Measurements from ENCODE around the gene PER1. TPM values are rescaled to one million over a fixed set of nuclear protein-coding genes. Genes with fewer than 3 reads are reported as not detected.

The PER1 gene
- total and polyA plus RNA-seq, 10 of the 15 experiments (the other 5 are each of a cell fraction or from before 2014, with no cell fraction given) = 0.02 to 25.1 (median 5.4) TPM

- ChIA-PET CTCF (interaction anchor here (2.6 to 14.3 kb wide), 4 partner anchors 13 to 44 kb away, joined by 14 to 189 read pairs (median 38); partner anchors contain the start of genes ALOX12B and ALOXE3), SMC1A (ENCODE audit: uncharacterized antibody, unreplicated experiment) (no interaction called here), POLR2A (no interaction called here), RAD21 (ENCODE audit: unreplicated experiment) (interaction anchor here (2.6 kb wide), 1 partner anchor 43 kb away, joined by 9 read pairs; no protein-coding TSS in a partner anchor)
- Histone ChIP-seq H3K27ac (ENCODE audit: control insufficient read depth, insufficient read depth) (no peak overlapping the region), H3K9ac (ENCODE audit: control insufficient read depth, insufficient read depth, low read length) (no peak overlapping the region), H3K4me3 (no peak overlapping the region), H3K9me3 (replicated peaks; ENCODE audit: control insufficient read depth, insufficient read depth, low read length) (no peaks in the 10 kb centered on the region), H4K20me1 (ENCODE audit: control insufficient read depth, insufficient read depth) (no peaks in the 10 kb centered on the region), H3K36me3 (ENCODE audit: control insufficient read depth in 2 of 2, insufficient read depth in 2 of 2, low read length in 1 of 2) (no peaks in the 10 kb centered on the region), H3K27me3 (replicated peaks in 1 of 2; ENCODE audit: control insufficient read depth in 2 of 2, insufficient read depth in 2 of 2, low read length in 1 of 2) (no peaks in the 10 kb centered on the region), H2AFZ (ENCODE audit: control insufficient read depth, low read depth, low read length) (no peak overlapping the region), H3K4me2 (ENCODE audit: control insufficient read depth, insufficient read depth) (no peak overlapping the region), H3K79me2 (ENCODE audit: control insufficient read depth, insufficient read depth, low read length) (no peaks in the 10 kb centered on the region), H3K4me1 (ENCODE audit: control insufficient read depth, insufficient read depth, low read length) (no peaks in the 10 kb centered on the region; the same call in 1 of the 2 replicates)
- BruUV-seq (replicated peaks) = no TSS peak
- in situ Hi-C loops (cut with MboI) (no loop called here), intact Hi-C loops (cut with micrococcal nuclease; ENCODE audit: unreplicated experiment) (no loop called here)
- 55% methylated on average over 4 of the region's 4 CpGs for WGBS (ENCODE audit: insufficient coverage, insufficient replicate concordance, low lambda C conversion rate, missing lambda C conversion rate)
- FAIRE-seq (no peak), ATAC-seq (no peak), DNase-seq (ENCODE audit: low read depth, low spot score) (no peak)
- TF ChIP-seq ETV6 (conservative IDR thresholded peaks at IDR 0.05 in 1 of 2, IDR thresholded peaks at IDR 0.05 in 1 of 2; ENCODE audit: borderline replicate concordance in 1 of 2, low read depth in 1 of 2) (no peak), MTA3 (IDR thresholded peaks at IDR 0.05; ENCODE audit: borderline replicate concordance, low read length) (no peak), FOXK2 (IDR thresholded peaks at IDR 0.05) (no peak), CBX5 (IDR thresholded peaks at IDR 0.05; ENCODE audit: low read depth) (no peak)
Observed at GRCh38 chr17:8103549-8103948, 48.7 kb downstream of the PER1 start.

- H3K4me3 ChIP-seq = no peak overlapping the region
- ChIA-PET POLR2A (interaction anchor here (1.9 kb wide), 1 partner anchor 11 kb away, joined by 5 read pairs; no protein-coding TSS in a partner anchor), SMC1A (ENCODE audit: uncharacterized antibody, unreplicated experiment) (interaction anchor here (0.6 to 1.8 kb wide), 2 partner anchors 10 to 49 kb away, joined by 3 to 8 read pairs; no protein-coding TSS in a partner anchor), CTCF (interaction anchor here (0.9 to 14.3 kb wide), 7 partner anchors 9 to 42 kb away, joined by 3 to 189 read pairs (median 11); partner anchors contain the start of gene ALOX12B), RAD21 (ENCODE audit: unreplicated experiment) (interaction anchor here (1.0 kb wide), 1 partner anchor 11 kb away, joined by 4 read pairs; no protein-coding TSS in a partner anchor)
- H4K20me1 ChIP-seq (ENCODE audit: control insufficient read depth, insufficient read depth) = no peaks in the 10 kb centered on the region
- no peak for DNase-seq (ENCODE audit: low read depth, low spot score)
- no peak overlapping the region for H3K4me2 ChIP-seq (ENCODE audit: control insufficient read depth, insufficient read depth)
- in situ Hi-C loops (cut with MboI) (no loop called here), intact Hi-C loops (cut with micrococcal nuclease; ENCODE audit: unreplicated experiment) (no loop called here)
- TF ChIP-seq RCOR1 (conservative IDR thresholded peaks at IDR 0.05; ENCODE audit: low read depth, low read length) (no peak), SREBF2 (IDR thresholded peaks at IDR 0.05; ENCODE audit: low read length) (no peak), STAT3 (IDR thresholded peaks at IDR 0.05; ENCODE audit: low read depth, low read length) (no peak), SUZ12 (IDR thresholded peaks at IDR 0.05; ENCODE audit: unreplicated experiment) (no peak), PKNOX1 (IDR thresholded peaks at IDR 0.05) (no peak), MTA2 (IDR thresholded peaks at IDR 0.05; ENCODE audit: low read depth) (no peak), NFYB (IDR thresholded peaks at IDR 0.05; ENCODE audit: insufficient read depth, low read depth, low read length) (no peak), PML (IDR thresholded peaks at IDR 0.05; ENCODE audit: low read length) (no peak), TBL1XR1 (IDR thresholded peaks at IDR 0.05; ENCODE audit: low read depth, low read length) (no peak), MEF2A (IDR thresholded peaks at IDR 0.05; ENCODE audit: insufficient read depth, low read depth, low read length) (no peak), MYB (IDR thresholded peaks at IDR 0.05; ENCODE audit: borderline replicate concordance, low read depth, low read length) (no peak)
- H3K27me3 ChIP-seq (replicated peaks in 1 of 2; ENCODE audit: control insufficient read depth in 2 of 2, insufficient read depth in 2 of 2, low read length in 1 of 2) = no peaks in the 10 kb centered on the region; a peak in 1 of 4 replicates
- no peak for ATAC-seq
- no peaks in the 10 kb centered on the region for H3K9me3 ChIP-seq (replicated peaks; ENCODE audit: control insufficient read depth, insufficient read depth, low read length)
- BruUV-seq (replicated peaks) = no TSS peak
- H3K4me1 ChIP-seq (ENCODE audit: control insufficient read depth, insufficient read depth, low read length) = no peaks in the 10 kb centered on the region; the same call in 1 of the 2 replicates
- WGBS (ENCODE audit: insufficient coverage, insufficient replicate concordance, low lambda C conversion rate, missing lambda C conversion rate) = 38% methylated on average over 6 of the region's 6 CpGs
- no peak for FAIRE-seq
- H3K27ac ChIP-seq (ENCODE audit: control insufficient read depth, insufficient read depth) = no peak overlapping the region
- no peaks in the 10 kb centered on the region for H3K79me2 ChIP-seq (ENCODE audit: control insufficient read depth, insufficient read depth, low read length)
- H2AFZ ChIP-seq (ENCODE audit: control insufficient read depth, low read depth, low read length) = no peak overlapping the region
- no peaks in the 10 kb centered on the region for H3K36me3 ChIP-seq (ENCODE audit: control insufficient read depth in 2 of 2, insufficient read depth in 2 of 2, low read length in 1 of 2)
- no peak overlapping the region for H3K9ac ChIP-seq (ENCODE audit: control insufficient read depth, insufficient read depth, low read length)
Observed at GRCh38 chr17:8101721-8102120, 50.5 kb downstream of the PER1 start.
